GM23338 (cell line): ENCODE measurements around the gene PRKCI.

ENCODE experiments used
- CREB1 ChIP-seq: fragments of 250-450 bp; sonication (Bioruptor Pico); IDR thresholded peaks from 2 replicates; pipeline ENCODE4 v1.5.0; 2020; ENCODE audit warnings: low read depth, mild to moderate bottlenecking, moderate library complexity
- CTCF ChIP-seq, 2 experiments: fragments of 200-600 bp in 1 of 2; sonication (generic) in 1 of 2; conservative IDR thresholded peaks; 2 replicates each; pipeline versions ENCODE4 v1.5.1 to v1.6.1; 2016 to 2017; ENCODE audit warnings: antibody characterized with exemption in 2 of 2, low read depth in 2 of 2, mild to moderate bottlenecking in 2 of 2, moderate library complexity in 1 of 2
- EZH2 ChIP-seq: fragments of 200-600 bp; sonication (generic); IDR thresholded peaks from one replicate; pipeline ENCODE4 v1.8.0; 2017; ENCODE audit warnings: antibody characterized with exemption, mild to moderate bottlenecking, low read depth; ENCODE audit not compliant: unreplicated experiment
- EZH2phosphoT487 ChIP-seq: fragments of 200-600 bp; sonication (generic); IDR thresholded peaks from one replicate; pipeline ENCODE4 v1.8.1; 2018; ENCODE audit warnings: antibody characterized with exemption; ENCODE audit not compliant: unreplicated experiment
- JUNB ChIP-seq: IDR thresholded peaks from one replicate; pipeline ENCODE4 v1.6.1; 2016; ENCODE audit warnings: antibody characterized with exemption; ENCODE audit not compliant: unreplicated experiment
- NANOG ChIP-seq: IDR thresholded peaks from 2 replicates; pipeline ENCODE4 v1.6.1; 2016; ENCODE audit warnings: antibody characterized with exemption, borderline replicate concordance
- POLR2AphosphoS5 ChIP-seq: IDR thresholded peaks from 2 replicates; pipeline ENCODE4 v1.6.1; 2016; ENCODE audit warnings: antibody characterized with exemption, low read depth
- REST ChIP-seq: IDR thresholded peaks from one replicate; pipeline ENCODE4 v1.6.1; 2018; ENCODE audit warnings: antibody characterized with exemption; ENCODE audit not compliant: unreplicated experiment
- STAT1 ChIP-seq: IDR thresholded peaks from one replicate; pipeline ENCODE4 v1.6.1; 2016; ENCODE audit warnings: antibody characterized with exemption; ENCODE audit not compliant: unreplicated experiment
- ZNF114 ChIP-seq: fragments of 250-450 bp; sonication (Bioruptor Pico); IDR thresholded peaks from 2 replicates; pipeline ENCODE4 v1.5.0; 2020; ENCODE audit warnings: mild to moderate bottlenecking, moderate library complexity
- ZNF331 ChIP-seq: fragments of 250-450 bp; sonication (Bioruptor Pico); IDR thresholded peaks from 2 replicates; pipeline ENCODE4 v1.5.0; 2020; ENCODE audit warnings: low read depth, mild to moderate bottlenecking, moderate library complexity
- ZNF462 ChIP-seq: fragments of 250-450 bp; sonication (Bioruptor Pico); IDR thresholded peaks from 2 replicates; pipeline ENCODE4 v1.5.0; 2020; ENCODE audit warnings: mild to moderate bottlenecking, moderate library complexity
- TF ChIP-seq, protein P1 (sequence below): IDR thresholded peaks from 2 replicates; pipeline ENCODE4 v1.6.1; 2016; ENCODE audit warnings: antibody characterized with exemption

DNA sequence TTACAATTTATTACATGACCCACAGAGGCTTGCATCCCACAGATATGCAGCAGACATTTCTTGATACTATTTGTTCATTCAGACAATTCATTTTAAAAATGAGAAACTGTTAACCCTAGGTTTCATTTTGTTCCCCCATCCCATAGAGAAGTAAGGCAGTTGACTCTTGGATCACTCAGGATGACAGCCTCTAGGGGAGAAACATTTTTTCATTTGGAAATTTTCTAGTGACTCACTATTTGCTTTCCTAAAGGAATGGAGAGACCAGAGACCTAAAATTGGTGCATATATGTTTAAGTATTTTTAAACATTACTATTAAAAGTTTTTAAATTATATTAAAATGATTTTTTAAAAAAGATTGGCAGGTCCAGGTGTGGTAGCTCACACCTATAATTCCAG, 21.2 kb upstream of the PRKCI start:
- TF ChIP-seq CTCF (conservative IDR thresholded peaks at IDR 0.05; ENCODE audit: low read depth in 2 of 2) (no peak), POLR2AphosphoS5 (no peak), EZH2 (no peak), REST (no peak), EZH2phosphoT487 (no peak), STAT1 (no peak), CREB1 (CRISPR knock-in tag) (no peak), ZNF114 (CRISPR knock-in tag) (no peak), JUNB (no peak), NANOG (no peak), ZNF331 (CRISPR knock-in tag) (no peak), ZNF462 (CRISPR knock-in tag) (no peak)
- TF ChIP-seq, protein P1, sequence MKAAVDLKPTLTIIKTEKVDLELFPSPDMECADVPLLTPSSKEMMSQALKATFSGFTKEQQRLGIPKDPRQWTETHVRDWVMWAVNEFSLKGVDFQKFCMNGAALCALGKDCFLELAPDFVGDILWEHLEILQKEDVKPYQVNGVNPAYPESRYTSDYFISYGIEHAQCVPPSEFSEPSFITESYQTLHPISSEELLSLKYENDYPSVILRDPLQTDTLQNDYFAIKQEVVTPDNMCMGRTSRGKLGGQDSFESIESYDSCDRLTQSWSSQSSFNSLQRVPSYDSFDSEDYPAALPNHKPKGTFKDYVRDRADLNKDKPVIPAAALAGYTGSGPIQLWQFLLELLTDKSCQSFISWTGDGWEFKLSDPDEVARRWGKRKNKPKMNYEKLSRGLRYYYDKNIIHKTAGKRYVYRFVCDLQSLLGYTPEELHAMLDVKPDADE: no peak
